HG02763 (cell line): ENCODE measurements around the gene SERPINA3.
"Not testable (repeated sequence)": the region's sequence is repeated elsewhere in the genome, so short reads cannot be mapped to it uniquely, and the experiment has no call there.

ENCODE experiments used
- ATAC-seq: cut with Tn5 transposase; IDR thresholded peaks from one replicate; pipeline ENCODE4 v1.9.1; 2021; ENCODE audit warnings: mild to moderate bottlenecking, moderate library complexity; ENCODE audit not compliant: unreplicated experiment

Gene SERPINA3

DNA sequence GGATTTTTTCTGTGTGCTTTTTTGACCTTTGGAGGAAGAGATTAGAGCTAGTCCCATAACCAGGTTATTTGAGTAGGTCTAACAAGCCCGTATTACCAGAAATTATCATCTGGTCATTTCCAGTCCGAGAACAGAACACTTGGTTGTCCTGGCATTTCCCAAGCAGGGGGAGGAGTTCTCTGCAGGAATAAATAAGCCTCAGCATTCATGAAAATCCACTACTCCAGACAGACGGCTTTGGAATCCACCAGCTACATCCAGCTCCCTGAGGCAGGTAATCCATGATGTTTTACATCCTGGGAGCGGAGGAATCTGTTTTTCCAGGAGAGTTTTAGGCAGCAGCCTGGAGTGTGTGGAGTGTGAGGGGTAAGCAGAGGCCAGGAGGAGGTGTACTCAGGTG, at the start of gene SERPINA3:
SERPINA3 (plus strand) TSS at position 218 of the 400 bp plus-strand sequence. CDS start 2,051 bp downstream, outside the sequence.
- ATAC-seq = no peak

DNA sequence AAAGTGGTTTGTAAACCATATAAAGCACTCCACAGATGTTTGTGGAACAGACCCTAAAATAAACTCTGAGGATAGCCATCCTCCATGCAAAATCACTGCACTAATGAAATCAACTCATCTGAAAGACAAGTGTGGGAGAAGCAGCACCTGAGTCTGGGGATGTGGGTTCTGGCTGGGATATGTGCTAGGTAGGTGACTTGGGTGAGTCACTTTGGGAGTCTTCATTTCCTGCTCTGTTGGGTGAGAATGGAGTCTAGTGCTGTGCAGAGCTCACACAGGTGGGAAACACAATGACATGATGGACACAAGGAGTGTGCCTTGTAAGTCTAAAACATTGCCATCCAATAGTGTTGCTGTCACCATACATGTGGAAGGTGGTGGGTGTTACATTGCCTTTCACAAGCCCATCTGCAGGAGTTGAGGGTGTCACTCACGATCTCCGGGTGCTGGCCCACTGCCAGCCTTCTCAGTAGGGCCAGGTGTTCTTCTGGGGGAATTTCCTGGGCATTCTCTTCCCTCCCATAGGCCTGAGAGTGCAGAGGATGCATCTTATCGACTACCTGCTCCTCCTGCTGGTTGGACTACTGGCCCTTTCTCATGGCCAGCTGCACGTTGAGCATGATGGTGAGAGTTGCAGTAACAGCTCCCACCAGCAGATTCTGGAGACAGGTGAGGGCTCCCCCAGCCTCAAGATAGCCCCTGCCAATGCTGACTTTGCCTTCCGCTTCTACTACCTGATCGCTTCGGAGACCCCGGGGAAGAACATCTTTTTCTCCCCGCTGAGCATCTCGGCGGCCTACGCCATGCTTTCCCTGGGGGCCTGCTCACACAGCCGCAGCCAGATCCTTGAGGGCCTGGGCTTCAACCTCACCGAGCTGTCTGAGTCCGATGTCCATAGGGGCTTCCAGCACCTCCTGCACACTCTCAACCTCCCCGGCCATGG, 49.0 kb upstream of the SERPINA3 start:
- ATAC-seq = no peak

DNA sequence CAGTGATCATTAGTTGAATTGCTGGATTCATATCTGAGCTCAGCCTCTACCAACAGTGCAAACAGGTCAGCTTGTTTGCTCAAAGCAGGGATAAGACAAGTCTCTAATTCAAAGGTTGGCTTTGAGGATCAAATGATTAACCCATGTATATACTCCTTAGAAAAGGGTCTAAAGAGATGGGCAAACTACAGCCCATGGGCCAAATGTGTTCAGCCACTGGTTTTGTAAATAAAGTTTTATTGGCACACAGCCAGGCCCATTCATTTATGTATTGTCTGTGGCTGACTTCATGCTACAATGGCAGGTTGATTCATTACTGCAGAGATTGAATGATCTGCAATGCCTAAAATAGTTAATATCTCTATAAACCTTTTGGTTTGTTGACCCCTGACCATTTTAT, 47.8 kb upstream of the SERPINA3 start:
- no peak for ATAC-seq

DNA sequence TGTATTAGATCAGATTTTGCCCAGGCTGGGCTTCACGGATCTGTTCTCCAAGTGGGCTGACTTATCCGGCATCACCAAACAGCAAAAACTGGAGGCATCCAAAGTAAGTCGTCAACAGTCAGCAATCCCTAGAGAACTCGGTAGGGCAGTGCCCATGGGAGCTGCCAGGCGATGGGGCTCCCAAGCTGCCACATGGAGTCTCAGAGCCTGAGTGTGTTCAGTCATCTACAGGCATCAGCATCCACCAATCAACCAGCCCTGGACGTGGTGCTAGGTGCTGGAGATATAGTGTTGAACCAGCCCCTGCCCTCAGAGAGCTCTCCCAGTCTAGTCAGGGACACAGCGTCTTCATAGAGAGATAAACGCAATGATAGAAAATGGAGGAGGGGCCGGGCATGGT, 44.0 kb upstream of the SERPINA3 start:
- ATAC-seq = no peak

DNA sequence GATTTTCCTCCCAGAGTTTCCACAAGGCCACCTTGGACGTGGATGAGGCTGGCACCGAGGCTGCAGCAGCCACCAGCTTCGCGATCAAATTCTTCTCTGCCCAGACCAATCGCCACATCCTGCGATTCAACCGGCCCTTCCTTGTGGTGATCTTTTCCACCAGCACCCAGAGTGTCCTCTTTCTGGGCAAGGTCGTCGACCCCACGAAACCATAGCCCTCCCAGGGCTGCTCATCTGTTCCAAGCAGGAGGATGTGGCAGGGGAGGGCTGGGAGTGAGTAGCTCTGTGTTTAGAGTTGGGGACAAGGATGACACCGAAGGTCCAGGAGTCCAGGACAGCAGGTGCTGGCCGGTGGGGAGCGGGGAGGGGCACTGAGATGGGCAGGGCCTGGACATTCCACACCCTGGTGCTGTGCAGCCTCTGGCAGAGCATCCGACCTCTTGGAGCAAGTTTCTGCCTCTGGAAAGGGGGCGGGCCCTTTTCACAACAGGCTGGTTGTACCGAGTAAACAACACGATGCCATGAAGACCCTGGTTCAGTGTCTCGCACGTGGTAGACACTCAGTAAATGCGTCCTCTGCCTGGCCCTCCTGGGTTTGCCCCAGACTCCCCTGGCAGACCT, 42.7 kb upstream of the SERPINA3 start:
- no peak for ATAC-seq

DNA sequence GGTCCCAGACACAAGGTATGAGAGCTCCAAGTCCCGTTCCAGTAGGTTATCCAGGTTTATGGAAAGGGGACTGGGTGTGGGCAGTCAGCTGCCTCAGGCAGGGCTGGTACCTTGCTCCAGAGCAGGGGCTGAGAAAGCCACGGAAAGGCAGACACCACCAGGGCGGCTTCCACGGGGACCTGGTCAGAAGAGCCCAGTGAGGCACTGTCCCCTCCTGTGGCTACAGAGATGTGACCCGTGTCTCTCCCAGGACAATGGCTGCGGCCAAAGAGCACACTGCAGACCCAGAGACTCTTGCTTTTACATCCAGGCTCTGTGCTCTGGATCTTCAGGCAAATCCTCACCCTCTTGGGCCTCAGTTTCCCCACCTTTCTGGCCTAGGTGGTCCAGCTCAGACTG, 42.2 kb upstream of the SERPINA3 start:
- ATAC-seq = no peak

DNA sequence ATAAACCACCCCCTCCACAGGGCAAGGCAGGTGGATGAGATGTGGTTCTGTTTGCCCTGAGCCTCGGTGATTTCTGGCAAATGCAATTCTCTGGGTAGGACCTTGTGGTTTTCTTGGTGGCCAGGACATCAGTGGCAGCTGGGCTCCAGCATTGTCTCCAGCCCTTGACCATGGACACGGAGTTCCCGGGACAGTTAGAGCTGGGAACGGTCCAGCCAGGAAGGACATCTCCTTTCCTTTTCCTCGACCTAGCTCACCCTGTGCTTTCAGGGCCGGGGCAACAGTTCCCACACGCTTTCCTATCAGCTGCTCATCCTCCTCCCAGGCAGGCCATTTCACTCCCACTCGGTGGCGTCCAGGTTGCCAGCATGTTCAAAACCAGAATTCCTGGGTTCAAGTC, 41.8 kb upstream of the SERPINA3 start:
- ATAC-seq = no peak

DNA sequence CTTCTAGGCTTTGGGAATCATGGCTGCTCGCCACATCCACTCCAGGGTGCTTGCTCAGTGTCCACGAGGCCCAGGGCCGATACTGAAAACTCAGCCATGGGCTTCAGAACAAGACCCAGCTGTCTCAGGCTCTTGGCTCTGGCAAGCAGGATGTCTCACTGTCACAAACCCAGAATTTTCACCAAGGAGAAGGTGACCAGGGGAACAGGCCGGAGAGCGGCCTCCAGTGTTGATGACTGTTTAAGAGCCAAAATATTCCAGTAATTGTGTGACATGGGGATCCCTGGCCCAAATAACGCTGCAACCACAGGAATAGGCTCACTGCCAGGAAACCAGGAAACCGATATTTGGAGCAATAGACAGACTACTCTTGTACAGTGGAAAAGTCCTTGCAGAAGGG, 40.8 kb upstream of the SERPINA3 start:
- ATAC-seq = no peak

DNA sequence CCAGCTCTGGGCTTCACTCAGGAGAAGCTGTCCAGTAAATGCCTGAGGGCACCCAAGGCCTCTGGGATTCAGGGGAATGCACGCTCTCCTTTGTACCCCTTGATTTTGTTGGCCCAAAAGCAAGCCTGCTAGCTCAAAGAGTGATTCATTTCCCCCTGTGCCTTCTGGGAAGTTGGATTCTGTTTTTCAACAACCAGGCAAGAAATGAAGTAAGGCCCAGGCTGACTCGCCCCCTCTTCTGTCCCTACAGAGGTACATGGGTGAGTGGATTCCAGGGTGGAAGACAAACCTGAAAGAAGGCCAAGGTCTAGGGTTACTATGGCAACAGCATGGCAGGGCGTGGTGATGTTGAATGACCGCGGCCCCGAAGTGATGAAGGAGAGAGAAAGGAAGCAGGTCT, 40.2 kb upstream of the SERPINA3 start:
- ATAC-seq = no peak

DNA sequence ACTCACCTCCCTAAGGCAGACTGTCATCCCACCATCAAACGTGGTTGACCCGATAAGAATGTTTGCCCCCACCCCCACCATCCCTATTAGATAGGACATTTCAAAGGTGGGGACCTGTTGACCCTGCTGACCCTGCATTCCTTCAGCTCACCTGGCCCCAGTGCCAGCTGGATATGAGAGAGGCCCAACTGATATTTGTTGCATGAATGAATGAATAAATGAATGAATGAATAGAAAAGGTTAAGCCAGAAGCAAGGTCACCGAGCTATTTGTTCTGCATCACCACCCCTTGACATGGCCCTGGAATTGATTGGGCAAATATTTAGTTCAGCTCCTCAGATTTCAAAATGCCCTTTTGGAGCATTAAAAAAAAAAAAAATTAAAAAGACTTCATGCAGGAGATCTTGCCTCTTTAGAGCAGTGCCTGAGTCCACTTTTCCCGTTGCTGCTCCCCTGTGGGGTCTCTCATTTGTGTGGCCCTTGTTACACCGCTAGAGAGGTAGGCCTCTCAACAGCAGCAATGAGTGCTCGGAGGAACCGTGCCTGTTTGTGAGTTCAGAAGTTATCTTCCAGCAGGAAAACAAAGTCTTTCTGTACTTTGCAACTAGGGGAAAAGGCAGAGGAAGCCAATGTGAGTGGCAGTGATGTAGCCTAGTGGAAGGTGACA, 39.4 kb upstream of the SERPINA3 start:
- ATAC-seq = no peak

DNA sequence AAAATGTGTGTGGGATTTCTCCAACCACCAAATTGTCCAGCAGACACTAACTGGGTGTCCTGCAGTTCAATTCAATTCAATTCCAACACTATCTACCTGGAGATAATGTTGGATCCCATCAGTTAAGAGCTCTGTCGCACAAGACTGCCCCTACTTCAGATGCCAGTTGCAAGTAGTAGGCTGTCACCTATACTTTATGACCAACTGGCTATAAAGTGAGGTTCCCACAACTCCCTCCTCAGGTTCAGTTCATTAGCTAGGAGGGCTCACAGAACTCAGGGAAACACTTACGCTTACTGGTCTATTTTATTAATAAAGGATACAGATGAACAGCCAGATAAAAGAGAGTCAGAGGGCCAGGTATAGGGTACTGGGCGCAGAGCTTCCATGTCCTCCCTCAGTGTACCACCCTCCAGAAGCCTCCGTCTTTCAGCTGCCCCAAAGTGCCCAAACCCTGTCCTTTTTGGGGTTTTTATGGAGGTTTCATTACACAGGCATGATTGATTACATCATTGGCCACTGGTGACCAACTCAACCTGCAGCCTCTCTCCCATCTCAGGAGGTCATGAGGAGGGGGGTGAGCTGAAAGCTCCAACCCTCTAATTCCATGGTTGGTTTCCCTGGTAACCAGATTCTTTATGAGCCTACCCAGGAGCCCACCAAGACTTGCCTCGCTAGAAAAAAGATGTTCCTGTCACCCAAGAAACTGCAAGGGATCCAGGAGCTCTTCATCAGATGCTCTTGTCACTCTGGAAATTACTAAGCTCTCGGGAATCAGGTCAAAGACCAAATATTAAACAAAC, 38.5 kb upstream of the SERPINA3 start:
- ATAC-seq = no peak

DNA sequence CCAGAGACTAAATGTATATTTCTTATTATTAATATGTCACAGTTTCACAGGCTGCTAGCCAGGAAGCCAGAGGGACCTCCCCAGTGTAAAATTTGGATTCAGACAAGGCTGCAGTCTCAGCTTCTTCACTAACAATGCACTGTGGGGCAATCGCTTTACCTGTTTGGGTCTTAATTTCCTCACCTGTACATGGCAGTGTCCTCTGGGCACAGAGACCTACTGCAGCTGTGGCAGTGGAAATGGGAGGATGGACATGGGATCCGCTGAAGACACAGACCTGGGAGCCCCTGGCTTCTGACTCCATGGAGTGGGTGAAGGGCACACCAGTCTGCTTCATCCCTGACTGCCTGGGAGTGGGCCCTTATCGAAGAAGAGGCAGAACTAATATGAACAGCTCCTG, 37.9 kb upstream of the SERPINA3 start:
- ATAC-seq = no peak

DNA sequence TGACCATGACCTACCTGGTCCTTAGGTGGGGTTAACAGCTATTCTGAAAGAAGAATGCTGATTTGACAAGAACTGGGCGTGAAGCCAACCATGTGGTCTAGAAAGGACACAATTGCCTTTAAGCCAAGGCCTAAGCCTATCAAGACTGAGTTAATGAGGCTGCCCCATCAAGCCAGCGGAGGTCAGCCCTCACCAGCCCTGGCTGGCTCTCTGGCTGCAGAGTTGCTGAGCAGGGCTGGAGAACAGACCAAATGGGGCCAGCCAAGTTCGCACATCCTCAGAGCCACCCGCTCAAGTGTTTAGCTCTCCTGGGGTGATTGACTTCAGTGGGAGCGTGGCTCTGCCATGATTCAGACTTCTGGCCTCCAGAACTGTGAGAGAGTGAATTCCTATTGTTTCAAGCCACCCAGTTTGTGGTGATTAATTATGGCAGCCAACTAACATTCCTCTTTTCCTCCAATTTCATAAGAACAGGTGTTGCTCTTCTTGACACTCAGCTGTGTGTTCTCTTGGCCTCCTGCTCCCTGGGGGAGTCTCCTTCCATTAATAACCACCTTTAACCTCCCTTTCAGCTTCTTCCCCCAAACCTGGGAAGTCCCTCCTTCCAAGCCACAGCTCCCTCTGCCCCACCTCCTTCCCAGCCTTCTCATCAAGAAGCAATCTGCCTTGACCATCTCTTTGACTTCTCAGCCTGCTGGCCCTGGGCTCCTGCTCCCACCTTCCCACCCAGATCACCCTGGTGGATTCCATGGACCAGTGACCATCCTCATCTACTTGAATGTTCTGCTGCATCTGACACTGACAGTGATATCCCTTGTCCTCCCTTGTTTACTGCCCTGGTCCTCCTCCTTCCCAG, 36.2 kb upstream of the SERPINA3 start:
- ATAC-seq = no peak

DNA sequence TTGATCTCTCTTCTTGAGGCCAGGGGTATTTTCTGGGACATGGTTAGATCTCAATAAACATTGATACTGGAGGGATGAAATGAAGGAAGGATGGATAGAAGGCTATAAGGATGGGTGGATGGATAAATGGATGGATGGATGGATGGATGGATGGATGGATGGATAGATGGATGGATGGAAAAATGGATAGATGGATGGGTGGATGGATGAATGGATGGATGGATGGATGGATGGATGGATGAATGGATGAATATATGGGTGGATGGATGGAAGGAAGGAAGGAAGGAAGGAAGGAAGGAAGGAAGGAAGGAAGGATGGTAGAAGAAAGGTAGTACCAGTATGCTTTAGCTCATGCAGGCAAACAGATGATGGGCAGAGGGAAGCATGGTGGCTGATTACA, 34.7 kb upstream of the SERPINA3 start:
- not testable (repeated sequence) for ATAC-seq

DNA sequence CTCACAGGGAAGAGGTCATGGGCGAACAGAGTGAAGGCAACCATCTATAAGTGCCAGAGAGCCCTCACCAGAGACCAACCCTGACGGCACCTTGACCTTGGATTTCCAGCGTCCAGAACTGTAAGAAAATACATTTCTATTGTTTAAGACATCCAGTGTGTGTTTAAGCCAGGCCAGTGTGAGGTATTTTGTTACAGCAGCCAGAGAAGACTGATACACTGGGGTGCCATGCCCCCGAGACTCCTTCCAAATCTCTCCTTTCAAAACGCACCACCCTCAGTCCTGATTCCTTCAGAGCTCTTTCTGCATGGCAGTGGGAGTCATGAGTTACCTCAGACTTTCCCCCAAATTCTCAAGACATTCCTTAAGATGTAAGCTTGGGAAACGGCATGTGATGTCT, 33.5 kb upstream of the SERPINA3 start:
- no peak for ATAC-seq

DNA sequence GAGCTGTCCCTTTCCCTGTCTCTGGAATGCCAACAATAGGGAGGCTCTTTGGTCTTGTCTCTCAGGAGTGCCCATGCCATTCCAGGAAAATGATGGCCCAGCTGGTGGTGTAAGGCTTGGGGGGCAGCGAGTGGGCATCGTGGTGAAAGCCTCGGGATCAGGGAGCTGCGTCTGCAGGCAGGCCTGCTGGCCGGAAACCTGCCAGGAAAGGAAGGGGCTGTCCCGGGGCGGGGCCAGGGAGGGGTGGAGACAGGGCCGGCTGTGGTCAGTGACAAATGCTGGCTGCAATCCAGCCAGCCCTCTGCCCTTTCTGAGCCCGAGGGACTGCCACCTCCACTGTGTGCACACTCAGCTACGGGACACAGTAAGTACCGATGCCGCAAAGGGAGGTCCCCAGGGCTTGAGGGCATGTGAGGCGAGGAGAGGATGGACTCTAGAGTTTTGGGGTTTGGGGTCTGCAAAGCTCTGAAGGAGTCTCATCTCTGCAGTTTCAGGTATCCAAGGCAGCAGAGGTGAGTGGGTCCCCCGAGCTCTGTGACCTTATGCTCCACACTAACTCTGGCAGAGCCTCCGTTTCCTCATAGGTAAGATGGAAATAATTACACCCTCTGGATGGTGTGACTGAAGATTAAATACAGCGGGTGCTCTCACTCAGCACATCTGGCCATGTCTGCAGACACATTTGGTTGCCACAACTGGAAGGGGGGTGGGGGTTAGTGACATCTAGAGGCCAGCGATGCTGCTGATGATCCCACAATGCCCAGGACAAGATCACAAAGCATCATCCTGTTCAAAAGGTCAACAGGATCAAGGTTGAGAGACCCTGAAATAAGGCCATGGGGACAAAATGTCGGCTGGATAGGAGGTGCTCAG, 30.8 kb upstream of the SERPINA3 start, which contains the start of gene SERPINA5:
SERPINA5 (plus strand) TSS at position 300 of the 873 bp plus-strand sequence. CDS start 5,937 bp downstream, outside the sequence.
- no peak for ATAC-seq

DNA sequence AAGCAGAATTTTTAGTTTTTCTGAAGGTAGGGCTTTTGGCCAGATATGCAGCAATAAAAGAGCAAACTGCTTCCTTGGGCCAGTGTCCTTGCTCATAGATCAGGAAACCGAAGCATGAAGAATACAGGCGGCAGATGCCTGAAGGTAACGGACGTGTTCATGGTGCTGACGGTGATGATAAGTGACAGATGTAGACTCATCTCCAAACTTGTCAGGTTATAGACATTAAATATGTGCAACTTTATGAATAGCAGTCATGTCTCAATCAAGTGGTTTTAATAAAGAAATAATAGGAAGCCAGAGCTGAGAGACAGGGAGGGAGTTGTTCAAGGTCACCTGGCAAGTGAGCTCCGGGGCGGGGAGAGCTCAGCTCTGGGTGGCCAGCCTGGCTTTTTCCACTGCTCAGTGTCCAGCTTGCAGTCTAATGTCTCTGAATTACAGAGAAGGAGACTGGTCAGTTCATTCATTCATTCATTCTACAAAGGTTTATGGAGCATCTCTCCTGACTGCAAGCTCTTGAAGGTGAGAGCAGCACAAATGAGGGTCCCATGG, 29.9 kb upstream of the SERPINA3 start:
- ATAC-seq = no peak

DNA sequence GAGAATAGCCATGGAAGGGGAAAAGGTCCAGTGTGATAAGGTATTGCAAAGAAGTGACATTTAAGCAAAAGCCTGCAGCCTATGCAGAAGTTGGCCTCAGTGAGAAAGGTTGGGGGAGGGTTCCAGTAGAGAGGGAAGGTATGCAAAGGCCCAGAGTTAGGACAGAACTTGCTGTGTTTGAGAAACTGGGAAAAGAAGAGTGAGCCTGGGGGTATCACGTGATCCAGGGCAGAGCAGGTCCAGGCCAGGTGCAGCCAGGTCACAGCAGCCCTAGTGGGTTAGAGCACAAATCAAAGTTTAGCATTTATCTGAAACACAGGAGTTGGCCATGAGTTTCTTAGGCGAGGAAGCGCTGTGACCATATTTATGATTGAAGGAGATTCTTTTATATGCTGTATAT, 29.3 kb upstream of the SERPINA3 start:
- ATAC-seq = no peak

DNA sequence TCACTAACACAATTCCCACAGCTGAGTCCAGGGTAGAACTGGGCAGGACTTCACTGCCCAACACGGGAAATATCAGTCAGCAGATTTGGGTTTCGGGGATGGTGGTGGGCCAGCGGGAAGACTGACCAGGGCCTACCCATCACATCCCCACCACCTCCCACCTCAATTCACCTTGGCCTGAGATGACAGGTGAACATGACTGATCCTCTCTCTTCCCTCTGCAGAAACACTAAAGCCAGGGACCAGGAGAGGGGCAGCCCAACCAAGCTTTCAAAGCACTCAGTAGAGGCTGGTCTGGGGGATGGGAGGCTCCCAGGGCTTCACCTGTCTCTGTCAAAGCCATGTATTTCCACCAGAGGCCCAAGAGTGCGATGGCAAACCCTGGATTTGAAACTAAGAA, 28.6 kb upstream of the SERPINA3 start:
- ATAC-seq = no peak
